ENCODE data around the gene YIPF4. TPM values are rescaled to one million over a fixed set of nuclear protein-coding genes. Genes with fewer than 3 reads are reported as not detected.

YIPF4 gene
- total RNA-seq, 1 experiment from 2014 or later, result 60.2 TPM

GRCh38 chr2:32284321-32284720, 6.6 kb downstream of the YIPF4 start:
- H3K4me1 Mint-ChIP-seq (ENCODE audit: low read depth, unreplicated experiment), result no peaks in the 10 kb centered on the region
- H3K4me3 Mint-ChIP-seq (ENCODE audit: unreplicated experiment), result no peak overlapping the region
- no peaks in the 10 kb centered on the region for H3K9me3 Mint-ChIP-seq (ENCODE audit: unreplicated experiment)
- no peak overlapping the region for H3K27ac Mint-ChIP-seq (ENCODE audit: unreplicated experiment)
- Histone ChIP-seq H3K9me3 (no peaks in the 10 kb centered on the region), H3K4me1 (peaks cover 4% of the 10 kb centered on the region; the same call in 1 of the 2 replicates), H3K4me3 (ENCODE audit: low read depth, low read length) (no peak overlapping the region), H3K36me3 (ENCODE audit: control insufficient read depth, insufficient read depth, low read length) (peaks cover 1% of the 10 kb centered on the region; the same call in 1 of the 2 replicates), H3K27me3 (replicated peaks; ENCODE audit: control insufficient read depth, insufficient read depth, low read length) (no peaks in the 10 kb centered on the region)
- DNase-seq, result no peak
- peaks cover 15% of the 10 kb centered on the region for H3K36me3 Mint-ChIP-seq (ENCODE audit: insufficient read depth, unreplicated experiment)
- BruUV-seq (replicated peaks), result no TSS peak
- intact Hi-C loops (cut with micrococcal nuclease; ENCODE audit: unreplicated experiment), result no loop called here
- ChIA-PET CTCF (no interaction called here), POLR2A (no interaction called here)
- no peak for TF ChIP-seq CTCF (IDR thresholded peaks at IDR 0.05; ENCODE audit: insufficient read depth in 1 of 2, low read depth in 1 of 2, low read length in 1 of 2, severe bottlenecking in 1 of 2, unreplicated experiment in 1 of 2)
- H3K27me3 Mint-ChIP-seq (ENCODE audit: insufficient read depth, unreplicated experiment), result no peaks in the 10 kb centered on the region

GRCh38 chr2:32289165-32289999, 11.7 kb downstream of the YIPF4 start:
- no peaks in the 10 kb centered on the region for H3K36me3 ChIP-seq (ENCODE audit: control insufficient read depth, insufficient read depth, low read length)
- peaks cover 28% of the 10 kb centered on the region for H3K36me3 Mint-ChIP-seq (ENCODE audit: insufficient read depth, unreplicated experiment)
- no peaks in the 10 kb centered on the region for H3K27me3 Mint-ChIP-seq (ENCODE audit: insufficient read depth, unreplicated experiment)
- BruUV-seq (replicated peaks), result no TSS peak
- TF ChIP-seq CTCF (IDR thresholded peaks at IDR 0.05; ENCODE audit: insufficient read depth in 1 of 2, low read depth in 1 of 2, low read length in 1 of 2, severe bottlenecking in 1 of 2, unreplicated experiment in 1 of 2), result no peak
- H3K4me1 ChIP-seq, result peaks cover 5% of the 10 kb centered on the region; the same call in 1 of the 2 replicates
- no peaks in the 10 kb centered on the region for H3K27me3 ChIP-seq (replicated peaks; ENCODE audit: control insufficient read depth, insufficient read depth, low read length)
- ChIA-PET POLR2A (no interaction called here), CTCF (no interaction called here)
- no peaks in the 10 kb centered on the region for H3K4me1 Mint-ChIP-seq (ENCODE audit: low read depth, unreplicated experiment)
- no peak for DNase-seq
- H3K27ac Mint-ChIP-seq (ENCODE audit: unreplicated experiment), result no peak overlapping the region
- no peak overlapping the region for H3K4me3 Mint-ChIP-seq (ENCODE audit: unreplicated experiment)
- H3K9me3 ChIP-seq, result no peaks in the 10 kb centered on the region
- intact Hi-C loops (cut with micrococcal nuclease; ENCODE audit: unreplicated experiment), result no loop called here
- no peak overlapping the region for H3K4me3 ChIP-seq (ENCODE audit: low read depth, low read length)
- no peaks in the 10 kb centered on the region for H3K9me3 Mint-ChIP-seq (ENCODE audit: unreplicated experiment)

- H3K36me3 ChIP-seq (ENCODE audit: control insufficient read depth, insufficient read depth, low read length), result no peaks in the 10 kb centered on the region
- no peak for TF ChIP-seq CTCF (IDR thresholded peaks at IDR 0.05; ENCODE audit: insufficient read depth in 1 of 2, low read depth in 1 of 2, low read length in 1 of 2, severe bottlenecking in 1 of 2, unreplicated experiment in 1 of 2)
- Mint-ChIP-seq H3K27ac (ENCODE audit: unreplicated experiment) (no peak overlapping the region), H3K36me3 (ENCODE audit: insufficient read depth, unreplicated experiment) (peaks cover 24% of the 10 kb centered on the region), H3K27me3 (ENCODE audit: insufficient read depth, unreplicated experiment) (no peaks in the 10 kb centered on the region), H3K4me1 (ENCODE audit: low read depth, unreplicated experiment) (no peaks in the 10 kb centered on the region), H3K4me3 (ENCODE audit: unreplicated experiment) (no peak overlapping the region), H3K9me3 (ENCODE audit: unreplicated experiment) (no peaks in the 10 kb centered on the region)
- CTCF ChIA-PET, result no interaction called here
- H3K9me3 ChIP-seq, result no peaks in the 10 kb centered on the region
- H3K4me1 ChIP-seq, result peaks cover 5% of the 10 kb centered on the region; the same call in 1 of the 2 replicates
- no TSS peak for BruUV-seq (replicated peaks)
- no peak overlapping the region for H3K4me3 ChIP-seq (ENCODE audit: low read depth, low read length)
- no peak for DNase-seq
- no peaks in the 10 kb centered on the region for H3K27me3 ChIP-seq (replicated peaks; ENCODE audit: control insufficient read depth, insufficient read depth, low read length)
- POLR2A ChIA-PET, result no interaction called here
- intact Hi-C loops (cut with micrococcal nuclease; ENCODE audit: unreplicated experiment), result no loop called here
Observed at GRCh38 chr2:32290000-32290339, 12.3 kb downstream of the YIPF4 start.
